Stimulated activated effector memory CD8-positive, alpha-beta T cell treated with anti-CD3 and anti-CD28 coated beads, Interleukin-12 subunit alpha, Interleukin-12 subunit beta, amount 100 ng/mL, for 72 hours (primary cell): ENCODE measurements around the gene RALGPS1.
A peak's percentile ranks its signal among the peaks of the same experiment; 100 is the strongest.

Experiments
- ATAC-seq: fragments of 150-1000 bp; cut with Tn5 transposase; 2 replicates; pipeline ENCODE4 v1.10.0; 2021
- DNase-seq, 2 donors: peaks; one replicate each; pipeline ENCODE4 v3.0.0; 2021 to 2022; ENCODE audit warnings: low spot score in 2 of 2
- H3K27ac Mint-ChIP-seq: one replicate; pipeline ENCODE4 v1.8.0; 2022; ENCODE audit warnings: mild to moderate bottlenecking, mixed read lengths
- H3K36me3 Mint-ChIP-seq: one replicate; pipeline ENCODE4 v1.8.0; 2022; ENCODE audit warnings: mild to moderate bottlenecking, mixed read lengths
- H3K4me1 Mint-ChIP-seq: one replicate; pipeline ENCODE4 v1.8.0; 2022; ENCODE audit warnings: mixed read lengths
- H3K4me3 Mint-ChIP-seq: one replicate; pipeline ENCODE4 v1.8.0; 2022; ENCODE audit warnings: mild to moderate bottlenecking, mixed read lengths
- H3K9me3 Mint-ChIP-seq: one replicate; pipeline ENCODE4 v1.8.0; 2022; ENCODE audit warnings: mixed read lengths

The RALGPS1 gene

GRCh38 chr9:127121628-127122175 is 207.1 kb downstream of the RALGPS1 start:
- ATAC-seq (no peak), DNase-seq (no peak)
- H3K36me3 Mint-ChIP-seq = no peaks in the 10 kb centered on the region
- H3K4me1 Mint-ChIP-seq = peaks cover 14% of the 10 kb centered on the region
- H3K9me3 Mint-ChIP-seq = no peaks in the 10 kb centered on the region
- no peak overlapping the region for H3K4me3 Mint-ChIP-seq
- H3K27ac Mint-ChIP-seq = no peak overlapping the region

GRCh38 chr9:127122176-127123063 is 207.8 kb downstream of the RALGPS1 start, which contains the start of gene ANGPTL2:
Gene ANGPTL2, minus strand, starts transcription at chr9:127122635. Its CDS starts 13,904 bp downstream, at chr9:127108731.
- H3K4me1 Mint-ChIP-seq = peaks cover 7% of the 10 kb centered on the region
- ATAC-seq (peak; percentile 56), DNase-seq (no peak)
- H3K4me3 Mint-ChIP-seq = no peak within 1 kb of the TSS
- H3K27ac Mint-ChIP-seq = no peak within 1 kb of the TSS
- no peaks in the 10 kb centered on the region for H3K36me3 Mint-ChIP-seq
- H3K9me3 Mint-ChIP-seq = no peaks in the 10 kb centered on the region

GRCh38 chr9:127123064-127123890 is 208.7 kb downstream of the RALGPS1 start:
- no peak overlapping the region for H3K27ac Mint-ChIP-seq
- H3K4me1 Mint-ChIP-seq = peaks cover 7% of the 10 kb centered on the region
- H3K4me3 Mint-ChIP-seq = no peak overlapping the region

GRCh38 chr9:127124111-127124531 is 209.5 kb downstream of the RALGPS1 start:
- DNase-seq = no peak
- no peak overlapping the region for H3K4me3 Mint-ChIP-seq
- no peaks in the 10 kb centered on the region for H3K9me3 Mint-ChIP-seq
- H3K27ac Mint-ChIP-seq = no peak overlapping the region
- peaks cover 7% of the 10 kb centered on the region for H3K4me1 Mint-ChIP-seq
- no peaks in the 10 kb centered on the region for H3K36me3 Mint-ChIP-seq
- no peak for ATAC-seq

More at GRCh38 chr9:127123064-127123890, 208.7 kb downstream of the RALGPS1 start:
- DNase-seq = no peak
- Mint-ChIP-seq H3K36me3 (no peaks in the 10 kb centered on the region), H3K9me3 (no peaks in the 10 kb centered on the region)
- ATAC-seq = no peak

GRCh38 chr9:127124792-127125191 is 210.2 kb downstream of the RALGPS1 start:
- no peaks in the 10 kb centered on the region for H3K9me3 Mint-ChIP-seq
- H3K4me1 Mint-ChIP-seq = peaks cover 7% of the 10 kb centered on the region
- DNase-seq (no peak), ATAC-seq (no peak)
- H3K36me3 Mint-ChIP-seq = no peaks in the 10 kb centered on the region
- no peak overlapping the region for H3K4me3 Mint-ChIP-seq
- no peak overlapping the region for H3K27ac Mint-ChIP-seq

GRCh38 chr9:127126971-127127370 is 212.4 kb downstream of the RALGPS1 start:
- peaks cover 3% of the 10 kb centered on the region for H3K4me1 Mint-ChIP-seq
- DNase-seq (no peak), ATAC-seq (no peak)
- H3K36me3 Mint-ChIP-seq = no peaks in the 10 kb centered on the region
- H3K27ac Mint-ChIP-seq = no peak overlapping the region
- H3K4me3 Mint-ChIP-seq = no peak overlapping the region
- no peaks in the 10 kb centered on the region for H3K9me3 Mint-ChIP-seq

- Mint-ChIP-seq H3K4me1 (no peaks in the 10 kb centered on the region), H3K9me3 (no peaks in the 10 kb centered on the region), H3K4me3 (no peak overlapping the region), H3K27ac (no peak overlapping the region), H3K36me3 (no peaks in the 10 kb centered on the region)
- ATAC-seq = peak; percentile 63
- no peak for DNase-seq
These were observed 213.9 kb downstream of the RALGPS1 start for GRCh38 chr9:127128341-127129072.

GRCh38 chr9:127129073-127129717 is 214.6 kb downstream of the RALGPS1 start:
- H3K4me3 Mint-ChIP-seq = no peak overlapping the region
- H3K4me1 Mint-ChIP-seq = no peaks in the 10 kb centered on the region
- H3K9me3 Mint-ChIP-seq = no peaks in the 10 kb centered on the region
- H3K36me3 Mint-ChIP-seq = no peaks in the 10 kb centered on the region
- H3K27ac Mint-ChIP-seq = no peak overlapping the region
- ATAC-seq = no peak
- DNase-seq = no peak

GRCh38 chr9:127129718-127130085 is 215.1 kb downstream of the RALGPS1 start:
- H3K4me3 Mint-ChIP-seq = no peak overlapping the region
- no peak overlapping the region for H3K27ac Mint-ChIP-seq

GRCh38 chr9:127130235-127130634 is 215.7 kb downstream of the RALGPS1 start:
- H3K27ac Mint-ChIP-seq = no peak overlapping the region

More at GRCh38 chr9:127129718-127130085, 215.1 kb downstream of the RALGPS1 start:
- DNase-seq (no peak), ATAC-seq (no peak)
- H3K9me3 Mint-ChIP-seq = no peaks in the 10 kb centered on the region
- H3K4me1 Mint-ChIP-seq = no peaks in the 10 kb centered on the region
- H3K36me3 Mint-ChIP-seq = no peaks in the 10 kb centered on the region

GRCh38 chr9:127130661-127131538 is 216.3 kb downstream of the RALGPS1 start:
- Mint-ChIP-seq H3K4me3 (no peak overlapping the region), H3K36me3 (no peaks in the 10 kb centered on the region), H3K4me1 (no peaks in the 10 kb centered on the region), H3K27ac (no peak overlapping the region), H3K9me3 (no peaks in the 10 kb centered on the region)
- no peak for ATAC-seq
- DNase-seq = no peak

More at GRCh38 chr9:127130235-127130634, 215.7 kb downstream of the RALGPS1 start:
- Mint-ChIP-seq H3K4me3 (no peak overlapping the region), H3K36me3 (no peaks in the 10 kb centered on the region), H3K4me1 (no peaks in the 10 kb centered on the region), H3K9me3 (no peaks in the 10 kb centered on the region)
- ATAC-seq = no peak
- no peak for DNase-seq

GRCh38 chr9:127131871-127132270 is 217.3 kb downstream of the RALGPS1 start:
- Mint-ChIP-seq H3K27ac (no peak overlapping the region), H3K4me1 (no peaks in the 10 kb centered on the region), H3K4me3 (no peak overlapping the region), H3K36me3 (no peaks in the 10 kb centered on the region), H3K9me3 (no peaks in the 10 kb centered on the region)
- ATAC-seq = no peak
- no peak for DNase-seq

- H3K4me1 Mint-ChIP-seq = no peaks in the 10 kb centered on the region
- H3K27ac Mint-ChIP-seq = no peak overlapping the region
- no peak overlapping the region for H3K4me3 Mint-ChIP-seq
- H3K9me3 Mint-ChIP-seq = no peaks in the 10 kb centered on the region
- no peak for ATAC-seq
- DNase-seq = no peak
- no peaks in the 10 kb centered on the region for H3K36me3 Mint-ChIP-seq
These were observed 217.8 kb downstream of the RALGPS1 start for GRCh38 chr9:127132375-127132774.
